SK-N-MC (cell line): ENCODE results near the gene HIP1R.

Experiments used
- EZH2 ChIP-seq: fragments of 200-600 bp; sonication (generic); IDR thresholded peaks from one replicate; pipeline ENCODE4 v1.6.1; 2017; ENCODE audit warnings: antibody characterized with exemption
- POLR2AphosphoS5 ChIP-seq: IDR thresholded peaks from 2 replicates; pipeline ENCODE4 v1.6.1; 2012; ENCODE audit warnings: mild to moderate bottlenecking, low read depth, low read length, borderline replicate concordance

DNA sequence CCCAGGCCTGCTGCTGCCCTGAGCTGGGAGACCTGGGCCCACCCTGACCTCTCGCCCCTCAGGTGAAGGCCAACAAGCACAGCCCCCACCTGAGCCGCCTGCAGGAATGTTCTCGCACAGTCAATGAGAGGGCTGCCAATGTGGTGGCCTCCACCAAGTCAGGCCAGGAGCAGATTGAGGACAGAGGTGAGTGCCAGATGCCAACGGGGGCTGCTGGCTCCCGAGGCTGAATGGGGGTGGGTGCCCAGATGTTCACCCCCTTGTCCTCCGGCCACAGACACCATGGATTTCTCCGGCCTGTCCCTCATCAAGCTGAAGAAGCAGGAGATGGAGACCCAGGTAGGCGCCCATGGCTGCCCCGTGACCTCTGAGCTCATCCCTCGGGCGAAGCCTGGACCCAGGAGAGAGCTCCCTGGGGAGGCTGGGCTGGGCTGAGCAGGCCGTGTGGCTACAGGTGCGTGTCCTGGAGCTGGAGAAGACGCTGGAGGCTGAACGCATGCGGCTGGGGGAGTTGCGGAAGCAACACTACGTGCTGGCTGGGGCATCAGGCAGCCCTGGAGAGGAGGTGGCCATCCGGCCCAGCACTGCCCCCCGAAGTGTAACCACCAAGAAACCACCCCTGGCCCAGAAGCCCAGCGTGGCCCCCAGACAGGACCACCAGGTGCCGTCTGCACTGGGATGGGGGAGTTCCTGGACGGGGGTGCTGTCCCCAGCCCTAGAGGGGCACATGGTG, 25.8 kb downstream of the HIP1R start:
- TF ChIP-seq EZH2 (no peak), POLR2AphosphoS5 (no peak)
